ENCODE measurements around the gene CLSTN2. TPM values are rescaled to one million over a fixed set of nuclear protein-coding genes. Genes with fewer than 3 reads are reported as not detected.
A peak's percentile ranks its signal among the peaks of the same experiment; 100 is the strongest.

CLSTN2 gene
- total RNA-seq, 1 donor from 2014 or later = 143 TPM

DNA sequence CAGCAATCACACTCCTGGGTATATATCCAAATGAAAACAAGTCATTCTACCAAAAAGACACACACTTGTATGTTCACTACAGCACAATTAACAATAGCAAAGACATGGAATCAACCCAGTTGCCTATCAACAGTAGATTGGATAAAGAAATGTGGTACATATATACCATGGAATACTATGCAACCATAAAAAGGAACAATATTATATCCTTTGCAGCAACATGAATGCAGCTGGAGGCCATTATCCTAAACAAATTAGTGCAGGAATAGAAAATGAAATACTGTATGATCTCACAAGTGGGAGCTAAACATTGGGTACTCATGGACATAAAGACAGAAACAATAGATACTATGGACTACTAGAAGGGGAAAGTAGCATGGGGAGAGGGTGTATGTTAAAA lies 224.7 kb downstream of the CLSTN2 start:
- Mint-ChIP-seq H3K27me3 (ENCODE audit: unreplicated experiment) (no peaks in the 10 kb centered on the region), H3K4me3 (ENCODE audit: unreplicated experiment) (no peak overlapping the region), H3K36me3 (ENCODE audit: unreplicated experiment) (peaks cover 13% of the 10 kb centered on the region), H3K4me1 (ENCODE audit: unreplicated experiment) (peaks cover 18% of the 10 kb centered on the region), H3K27ac (ENCODE audit: unreplicated experiment) (no peak overlapping the region), H3K9me3 (ENCODE audit: unreplicated experiment) (peaks cover 13% of the 10 kb centered on the region)
- TF ChIP-seq, protein P1, sequence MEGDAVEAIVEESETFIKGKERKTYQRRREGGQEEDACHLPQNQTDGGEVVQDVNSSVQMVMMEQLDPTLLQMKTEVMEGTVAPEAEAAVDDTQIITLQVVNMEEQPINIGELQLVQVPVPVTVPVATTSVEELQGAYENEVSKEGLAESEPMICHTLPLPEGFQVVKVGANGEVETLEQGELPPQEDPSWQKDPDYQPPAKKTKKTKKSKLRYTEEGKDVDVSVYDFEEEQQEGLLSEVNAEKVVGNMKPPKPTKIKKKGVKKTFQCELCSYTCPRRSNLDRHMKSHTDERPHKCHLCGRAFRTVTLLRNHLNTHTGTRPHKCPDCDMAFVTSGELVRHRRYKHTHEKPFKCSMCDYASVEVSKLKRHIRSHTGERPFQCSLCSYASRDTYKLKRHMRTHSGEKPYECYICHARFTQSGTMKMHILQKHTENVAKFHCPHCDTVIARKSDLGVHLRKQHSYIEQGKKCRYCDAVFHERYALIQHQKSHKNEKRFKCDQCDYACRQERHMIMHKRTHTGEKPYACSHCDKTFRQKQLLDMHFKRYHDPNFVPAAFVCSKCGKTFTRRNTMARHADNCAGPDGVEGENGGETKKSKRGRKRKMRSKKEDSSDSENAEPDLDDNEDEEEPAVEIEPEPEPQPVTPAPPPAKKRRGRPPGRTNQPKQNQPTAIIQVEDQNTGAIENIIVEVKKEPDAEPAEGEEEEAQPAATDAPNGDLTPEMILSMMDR (IDR thresholded peaks at IDR 0.05) = no peak
- no peak for DNase-seq (ENCODE audit: extremely low spot score, unreplicated experiment)

DNA sequence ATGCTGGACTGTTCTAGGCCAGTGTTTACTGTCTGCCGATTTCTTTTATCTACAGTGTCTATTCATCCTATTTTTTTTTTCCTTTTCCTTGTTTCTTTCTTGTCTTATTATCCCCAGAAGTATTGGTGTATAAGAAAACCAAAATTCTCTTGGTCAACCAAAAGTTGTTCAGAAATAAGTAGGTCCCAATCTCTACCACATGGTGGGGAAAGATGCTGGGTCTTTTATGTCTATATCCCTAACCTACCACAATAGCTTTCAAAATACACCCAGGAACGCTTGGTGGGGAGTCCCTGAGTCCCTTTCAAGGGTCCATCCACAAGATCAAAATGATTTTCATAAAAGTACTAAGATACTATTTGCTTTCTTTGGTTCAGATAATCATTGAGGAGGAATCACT lies 225.6 kb downstream of the CLSTN2 start:
- TF ChIP-seq, protein P1 (IDR thresholded peaks at IDR 0.05) = peak; percentile 35
- no peaks in the 10 kb centered on the region for H3K27me3 Mint-ChIP-seq (ENCODE audit: unreplicated experiment)
- H3K36me3 Mint-ChIP-seq (ENCODE audit: unreplicated experiment) = peaks cover 14% of the 10 kb centered on the region
- H3K27ac Mint-ChIP-seq (ENCODE audit: unreplicated experiment) = peak overlapping the region; percentile 36
- peaks cover 20% of the 10 kb centered on the region for H3K4me1 Mint-ChIP-seq (ENCODE audit: unreplicated experiment)
- no peak for DNase-seq (ENCODE audit: extremely low spot score, unreplicated experiment)
- H3K9me3 Mint-ChIP-seq (ENCODE audit: unreplicated experiment) = peaks cover 13% of the 10 kb centered on the region
- H3K4me3 Mint-ChIP-seq (ENCODE audit: unreplicated experiment) = no peak overlapping the region

DNA sequence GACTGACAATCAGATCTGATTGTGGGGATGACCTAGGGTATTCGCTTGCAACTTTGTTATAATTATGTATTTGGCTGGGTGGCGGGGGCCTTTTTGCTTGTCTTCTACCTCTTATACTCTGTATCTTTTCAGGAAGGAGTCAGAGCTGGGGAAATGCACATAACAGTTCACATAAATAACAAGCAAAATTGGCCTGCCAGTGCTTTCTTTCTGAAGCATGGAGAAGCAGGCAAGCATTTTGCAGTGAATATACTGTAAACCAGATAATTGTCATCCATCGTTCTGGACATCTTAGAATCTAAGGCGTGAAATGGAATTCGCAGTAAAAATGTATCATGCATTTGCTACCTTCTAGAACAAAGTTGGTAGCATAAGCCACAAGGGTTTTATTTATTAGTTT lies 227.6 kb downstream of the CLSTN2 start:
- no peaks in the 10 kb centered on the region for H3K27me3 Mint-ChIP-seq (ENCODE audit: unreplicated experiment)
- H3K9me3 Mint-ChIP-seq (ENCODE audit: unreplicated experiment) = peaks cover 9% of the 10 kb centered on the region

DNA sequence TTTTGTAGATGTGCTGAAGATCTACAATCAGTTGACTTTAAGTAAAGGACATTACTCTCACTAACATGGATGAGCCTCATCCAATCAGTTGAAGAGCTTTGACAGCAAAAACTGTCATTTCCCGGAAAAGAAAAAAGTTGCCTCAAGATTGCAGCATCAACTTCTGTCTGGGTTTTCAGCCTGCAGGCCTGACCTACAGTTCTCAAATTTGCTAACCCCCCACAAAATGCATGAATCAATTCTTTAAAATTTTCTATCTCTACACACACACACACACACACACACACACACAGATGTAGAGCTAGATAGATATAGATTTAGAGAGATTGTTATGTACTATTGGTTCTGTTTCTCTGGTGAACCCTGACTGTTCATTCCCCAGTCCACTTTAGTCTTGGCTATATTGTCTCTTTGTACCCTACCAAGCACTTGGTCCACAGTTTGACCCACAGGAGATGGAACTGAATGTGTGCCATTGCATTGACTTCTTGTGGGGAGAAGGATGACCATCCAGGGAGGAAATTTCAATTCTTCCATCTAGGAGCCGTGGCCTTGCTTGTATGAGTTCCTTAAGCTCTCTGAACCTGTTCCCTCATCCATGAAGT lies 228.3 kb downstream of the CLSTN2 start:
- Mint-ChIP-seq H3K36me3 (ENCODE audit: unreplicated experiment) (peaks cover 12% of the 10 kb centered on the region), H3K4me3 (ENCODE audit: unreplicated experiment) (no peak overlapping the region), H3K9me3 (ENCODE audit: unreplicated experiment) (peaks cover 5% of the 10 kb centered on the region), H3K4me1 (ENCODE audit: unreplicated experiment) (peaks cover 31% of the 10 kb centered on the region), H3K27ac (ENCODE audit: unreplicated experiment) (no peak overlapping the region), H3K27me3 (ENCODE audit: unreplicated experiment) (no peaks in the 10 kb centered on the region)
- peak; percentile 7 for DNase-seq (ENCODE audit: extremely low spot score, unreplicated experiment)
- TF ChIP-seq, protein P1 (IDR thresholded peaks at IDR 0.05) = no peak

More for the DNA sequence above, 227.6 kb downstream of the CLSTN2 start:
- no peak overlapping the region for H3K4me3 Mint-ChIP-seq (ENCODE audit: unreplicated experiment)
- TF ChIP-seq, protein P1 (IDR thresholded peaks at IDR 0.05) = no peak
- no peak for DNase-seq (ENCODE audit: extremely low spot score, unreplicated experiment)
- H3K36me3 Mint-ChIP-seq (ENCODE audit: unreplicated experiment) = peaks cover 12% of the 10 kb centered on the region
- no peak overlapping the region for H3K27ac Mint-ChIP-seq (ENCODE audit: unreplicated experiment)
- H3K4me1 Mint-ChIP-seq (ENCODE audit: unreplicated experiment) = peaks cover 25% of the 10 kb centered on the region

DNA sequence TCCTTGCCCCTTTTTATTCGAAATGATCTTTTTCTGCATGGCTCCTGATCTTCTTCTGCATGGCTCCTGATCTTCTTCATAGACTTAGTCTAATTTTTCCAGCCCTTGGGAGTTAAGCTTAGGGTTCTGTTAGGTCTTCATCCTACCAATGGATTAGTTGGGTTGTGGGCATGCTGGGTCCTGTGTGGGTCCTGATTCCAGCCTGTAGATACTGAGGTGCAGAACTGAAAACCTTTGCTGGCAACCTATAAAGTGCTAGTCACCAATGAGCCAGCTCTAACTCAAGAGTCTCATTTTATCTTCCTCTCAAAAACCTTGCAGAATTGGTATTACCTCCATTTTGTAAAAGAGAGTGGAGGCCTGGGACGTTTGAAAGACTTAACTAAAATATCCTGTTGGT lies 229.2 kb downstream of the CLSTN2 start:
- Mint-ChIP-seq H3K27me3 (ENCODE audit: unreplicated experiment) (no peaks in the 10 kb centered on the region), H3K27ac (ENCODE audit: unreplicated experiment) (no peak overlapping the region), H3K36me3 (ENCODE audit: unreplicated experiment) (peaks cover 9% of the 10 kb centered on the region), H3K4me1 (ENCODE audit: unreplicated experiment) (peaks cover 31% of the 10 kb centered on the region), H3K4me3 (ENCODE audit: unreplicated experiment) (no peak overlapping the region), H3K9me3 (ENCODE audit: unreplicated experiment) (peaks cover 9% of the 10 kb centered on the region)
- TF ChIP-seq, protein P1 (IDR thresholded peaks at IDR 0.05) = no peak
- DNase-seq (ENCODE audit: extremely low spot score, unreplicated experiment) = no peak

Measured in osteocyte (in vitro differentiated cells).